NCI-H82 treated with DMSO at 0.1 percent for 48 hours (cell line): ENCODE results near the gene CEACAM19.
A peak's percentile ranks its signal among the peaks of the same experiment; 100 is the strongest.
"Not testable (repeated sequence)": the region's sequence is repeated elsewhere in the genome, so short reads cannot be mapped to it uniquely, and the experiment has no call there.

Source experiments
- DNase-seq: peaks from one replicate; lab custom pipeline; 2025; ENCODE audit not compliant: unreplicated experiment; lab: John Stamatoyannopoulos, UW

The CEACAM19 gene

GRCh38 chr19:44645407-44646048 lies 25.8 kb upstream of the CEACAM19 start:
- DNase-seq: no peak

DNA sequence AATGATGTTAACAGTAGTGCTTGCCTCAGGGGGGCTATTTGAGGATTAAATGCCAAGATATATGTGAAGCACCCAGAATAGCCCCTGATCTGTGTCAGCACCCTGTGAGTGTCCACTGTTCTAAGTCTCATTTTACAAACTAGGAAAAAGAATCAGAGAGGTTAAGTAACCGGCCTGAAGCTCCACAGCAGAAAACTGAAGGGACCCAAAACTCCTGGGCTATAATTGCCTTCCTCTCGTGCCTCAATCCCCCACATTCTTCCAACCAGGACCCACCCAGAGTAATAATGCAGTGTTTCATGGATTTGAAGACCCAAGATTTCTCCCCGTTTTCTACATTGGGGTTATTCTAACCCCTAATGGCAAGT lies 25.2 kb upstream of the CEACAM19 start:
- DNase-seq: no peak

DNA sequence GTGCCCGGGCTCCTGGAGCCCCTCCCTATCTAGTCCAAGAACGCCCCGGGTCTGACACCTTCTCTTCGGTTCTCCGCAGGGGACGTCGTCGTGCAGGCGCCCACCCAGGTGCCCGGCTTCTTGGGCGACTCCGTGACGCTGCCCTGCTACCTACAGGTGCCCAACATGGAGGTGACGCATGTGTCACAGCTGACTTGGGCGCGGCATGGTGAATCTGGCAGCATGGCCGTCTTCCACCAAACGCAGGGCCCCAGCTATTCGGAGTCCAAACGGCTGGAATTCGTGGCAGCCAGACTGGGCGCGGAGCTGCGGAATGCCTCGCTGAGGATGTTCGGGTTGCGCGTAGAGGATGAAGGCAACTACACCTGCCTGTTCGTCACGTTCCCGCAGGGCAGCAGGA lies 24.1 kb upstream of the CEACAM19 start:
- DNase-seq: no peak

DNA sequence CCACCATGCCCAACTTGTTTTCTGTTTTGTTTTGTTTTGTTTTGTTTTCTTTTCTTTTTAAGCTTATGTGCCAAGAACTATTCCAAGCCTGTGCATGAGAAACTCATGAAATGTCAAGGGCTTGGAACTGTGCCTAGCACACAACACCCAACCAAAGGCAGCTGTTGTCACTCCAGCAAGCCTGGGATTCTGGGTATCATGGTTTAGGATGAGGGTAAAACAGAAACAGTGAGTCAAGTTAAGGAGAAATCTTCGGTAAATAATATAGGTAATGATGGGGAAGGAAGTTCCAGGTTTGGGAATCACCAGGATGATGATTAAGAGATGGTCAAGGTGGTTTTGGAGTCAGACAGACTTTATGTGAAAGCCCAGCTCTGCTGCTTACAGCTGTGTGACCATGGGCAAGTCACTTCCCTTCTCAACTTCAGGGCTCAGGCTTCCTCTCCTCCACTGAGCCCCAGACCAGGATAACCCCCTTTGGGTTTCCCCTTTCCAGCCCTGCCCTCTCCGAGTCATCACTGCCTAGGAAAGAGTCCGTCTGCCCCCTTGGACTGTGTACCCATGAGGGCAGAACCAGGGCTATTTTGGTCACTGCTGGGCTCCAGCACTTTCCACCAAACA lies 22.5 kb upstream of the CEACAM19 start:
- DNase-seq: no peak

- no peak for DNase-seq
Measured at GRCh38 chr19:44649578-44650145, 21.6 kb upstream of the CEACAM19 start.

- no peak for DNase-seq
Measured at GRCh38 chr19:44653343-44653742, 17.9 kb upstream of the CEACAM19 start.

- no peak for DNase-seq
Measured at GRCh38 chr19:44653977-44654774, 17.1 kb upstream of the CEACAM19 start.

GRCh38 chr19:44657211-44657921 lies 13.9 kb upstream of the CEACAM19 start:
- peak; percentile 43 for DNase-seq

- no peak for DNase-seq
Measured at GRCh38 chr19:44658069-44658733, 13.1 kb upstream of the CEACAM19 start.

DNA sequence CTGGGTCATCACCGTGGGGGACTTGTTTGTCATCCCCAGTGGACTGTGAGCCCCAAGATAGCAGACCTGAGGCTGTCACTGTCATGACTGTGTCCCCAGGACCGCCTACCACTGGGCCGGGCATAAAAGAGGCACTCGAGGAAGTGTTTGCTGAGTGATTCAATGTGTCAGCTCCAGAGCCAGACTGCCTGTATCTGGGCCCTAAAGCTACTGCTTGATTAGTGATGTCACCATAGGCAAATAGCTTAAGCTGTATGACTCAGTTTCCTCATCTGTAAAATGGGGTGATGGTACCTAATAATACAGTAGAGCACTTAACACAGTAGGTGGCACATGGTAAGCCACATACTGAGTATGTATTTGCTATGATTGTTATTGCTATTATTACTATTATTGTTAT lies 11.2 kb upstream of the CEACAM19 start:
- no peak for DNase-seq

DNA sequence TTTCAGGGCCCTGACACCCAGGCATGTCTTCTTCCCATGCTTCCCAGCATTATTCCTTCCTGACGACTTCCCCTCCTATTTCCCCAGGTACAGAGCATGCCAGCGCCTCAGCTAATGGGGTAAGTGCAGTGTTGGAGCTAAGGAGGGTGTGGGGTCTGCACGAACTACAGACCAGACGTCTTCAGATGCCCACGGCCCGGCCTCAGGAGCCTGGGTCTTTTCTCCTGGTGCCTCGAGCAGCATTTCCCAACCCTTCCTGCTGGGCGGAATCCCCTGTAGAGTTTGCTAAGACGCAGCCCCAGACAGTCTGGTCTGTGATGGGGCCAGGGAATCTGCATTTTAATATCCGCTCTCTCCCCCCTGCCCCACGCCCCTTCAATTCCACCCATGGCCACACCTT lies 10.1 kb upstream of the CEACAM19 start:
- DNase-seq: no peak

DNA sequence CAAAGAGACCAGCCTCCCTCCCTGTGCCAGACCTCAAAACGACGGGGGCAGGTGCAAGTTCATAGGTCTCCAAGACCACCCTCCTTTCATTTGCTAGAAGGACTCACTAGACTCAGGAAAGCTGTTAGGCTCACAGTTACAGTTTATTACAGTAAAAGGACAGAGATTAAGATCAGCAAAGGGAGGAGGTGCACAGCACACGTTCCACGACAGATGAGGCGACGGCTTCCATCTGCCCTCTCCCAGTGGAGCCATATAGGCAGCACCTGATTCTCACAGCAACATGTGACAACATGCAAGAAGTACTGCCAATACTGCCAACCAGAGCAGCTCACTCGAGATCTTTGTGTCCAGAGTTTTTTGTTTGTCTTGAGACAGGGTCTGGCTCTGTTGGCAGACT lies 9.4 kb upstream of the CEACAM19 start:
- no peak for DNase-seq

DNA sequence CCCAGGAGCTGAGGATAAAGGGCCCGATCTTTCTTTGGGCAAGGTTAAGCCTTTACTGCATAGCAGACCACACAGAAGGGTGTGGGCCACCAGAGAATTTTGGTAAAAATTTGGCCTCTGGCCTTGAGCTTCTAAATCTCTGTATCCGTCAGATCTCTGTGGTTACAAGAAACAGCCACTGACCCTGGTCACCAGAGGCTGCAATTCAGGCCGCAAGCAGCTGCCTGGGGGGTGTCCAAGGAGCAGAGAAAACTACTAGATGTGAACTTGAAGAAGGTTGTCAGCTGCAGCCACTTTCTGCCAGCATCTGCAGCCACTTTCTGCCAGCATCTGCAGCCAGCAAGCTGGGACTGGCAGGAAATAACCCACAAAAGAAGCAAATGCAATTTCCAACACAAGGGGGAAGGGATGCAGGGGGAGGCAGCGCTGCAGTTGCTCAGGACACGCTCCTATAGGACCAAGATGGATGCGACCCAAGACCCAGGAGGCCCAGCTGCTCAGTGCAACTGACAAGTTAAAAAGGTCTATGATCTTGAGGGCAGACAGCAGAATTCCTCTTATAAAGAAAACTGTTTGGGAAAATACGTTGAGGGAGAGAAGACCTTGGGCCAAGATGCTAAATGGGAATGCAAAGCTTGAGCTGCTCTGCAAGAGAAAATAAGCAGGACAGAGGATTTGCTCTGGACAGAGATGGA lies 8.4 kb upstream of the CEACAM19 start:
- DNase-seq: no peak

- no peak for DNase-seq
Measured at GRCh38 chr19:44663996-44664395, 7.3 kb upstream of the CEACAM19 start.

DNA sequence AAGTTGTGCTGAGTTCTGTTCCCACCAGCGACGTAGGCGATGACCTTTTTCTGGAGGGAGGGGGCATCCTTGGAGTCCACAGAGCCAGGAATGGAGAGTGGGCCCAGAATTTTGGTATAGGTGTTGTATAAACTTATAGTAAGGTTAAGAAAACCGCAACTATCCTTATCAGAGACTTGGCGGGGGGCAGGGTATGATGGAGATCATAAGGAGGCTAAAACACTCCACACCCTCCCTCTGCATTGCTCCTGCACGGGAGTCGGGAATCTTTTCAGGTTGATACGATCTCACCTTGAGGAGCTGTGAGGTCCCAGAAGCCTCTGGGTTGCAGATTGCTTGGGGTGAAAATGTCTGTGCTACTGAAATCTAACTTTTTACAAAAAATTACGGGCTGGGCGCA lies 6.3 kb upstream of the CEACAM19 start:
- DNase-seq: no peak

- no peak for DNase-seq
Measured at GRCh38 chr19:44666852-44667556, 4.3 kb upstream of the CEACAM19 start.

GRCh38 chr19:44668985-44669764 lies 2.1 kb upstream of the CEACAM19 start:
- no peak for DNase-seq

DNA sequence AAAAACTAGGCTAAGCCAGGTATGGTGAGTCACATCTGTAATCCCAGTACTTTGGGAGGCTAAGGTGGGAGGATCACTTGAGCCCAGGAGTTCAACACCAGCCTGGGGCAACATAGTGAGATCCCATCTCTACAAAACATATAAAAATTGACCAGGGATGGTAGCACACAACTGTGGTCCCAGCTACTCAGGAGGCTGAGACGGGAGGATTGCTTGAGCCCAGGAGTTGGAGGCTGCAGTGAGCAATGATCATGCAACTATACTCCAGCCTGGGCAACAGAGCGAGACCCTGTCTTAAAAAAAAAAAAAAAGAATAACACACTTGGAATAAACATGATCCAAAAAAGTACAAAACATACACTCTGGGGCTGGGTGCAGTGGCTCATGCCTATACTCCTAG lies 1.3 kb upstream of the CEACAM19 start:
- not testable (repeated sequence) for DNase-seq

GRCh38 chr19:44672226-44672625 lies 944 bp downstream of the CEACAM19 start:
- DNase-seq: no peak
